BLaER1 (cell line): ENCODE data around the gene CDH22.

Experiments used
- H3K27ac ChIP-seq: shearing (Covaris generic); formaldehyde crosslinking; 2 replicates; pipeline ENCODE4 v1.8.1; 2022
- H3K27me3 ChIP-seq: shearing (Covaris generic); formaldehyde crosslinking; 2 replicates; pipeline ENCODE4 v1.8.1; 2022
- H3K36me3 ChIP-seq: shearing (Covaris generic); formaldehyde crosslinking; 2 replicates; pipeline ENCODE4 v1.8.1; 2022
- H3K4me1 ChIP-seq: shearing (Covaris generic); formaldehyde crosslinking; 2 replicates; pipeline ENCODE4 v1.8.1; 2022
- H3K4me2 ChIP-seq: shearing (Covaris generic); formaldehyde crosslinking; 2 replicates; pipeline ENCODE4 v1.8.1; 2022
- H3K4me3 ChIP-seq: shearing (Covaris generic); formaldehyde crosslinking; 2 replicates; pipeline ENCODE4 v1.8.1; 2022
- H3K9ac ChIP-seq: shearing (Covaris generic); formaldehyde crosslinking; 2 replicates; pipeline ENCODE4 v1.8.1; 2022
- H3K9me3 ChIP-seq: shearing (Covaris generic); formaldehyde crosslinking; 2 replicates; pipeline ENCODE4 v1.8.1; 2022
- H4K20me1 ChIP-seq: shearing (Covaris generic); formaldehyde crosslinking; 2 replicates; pipeline ENCODE4 v1.8.1; 2022
- Cebpa-rat ChIP-seq: shearing (Covaris generic); IDR thresholded peaks from 2 replicates; pipeline ENCODE4 v1.8.1; 2022

CDH22 gene

GRCh38 chr20:46325789-46326188 lies 17.5 kb upstream of the CDH22 start:
- H3K4me2 ChIP-seq: no peak overlapping the region
- no peaks in the 10 kb centered on the region for H3K27me3 ChIP-seq

DNA sequence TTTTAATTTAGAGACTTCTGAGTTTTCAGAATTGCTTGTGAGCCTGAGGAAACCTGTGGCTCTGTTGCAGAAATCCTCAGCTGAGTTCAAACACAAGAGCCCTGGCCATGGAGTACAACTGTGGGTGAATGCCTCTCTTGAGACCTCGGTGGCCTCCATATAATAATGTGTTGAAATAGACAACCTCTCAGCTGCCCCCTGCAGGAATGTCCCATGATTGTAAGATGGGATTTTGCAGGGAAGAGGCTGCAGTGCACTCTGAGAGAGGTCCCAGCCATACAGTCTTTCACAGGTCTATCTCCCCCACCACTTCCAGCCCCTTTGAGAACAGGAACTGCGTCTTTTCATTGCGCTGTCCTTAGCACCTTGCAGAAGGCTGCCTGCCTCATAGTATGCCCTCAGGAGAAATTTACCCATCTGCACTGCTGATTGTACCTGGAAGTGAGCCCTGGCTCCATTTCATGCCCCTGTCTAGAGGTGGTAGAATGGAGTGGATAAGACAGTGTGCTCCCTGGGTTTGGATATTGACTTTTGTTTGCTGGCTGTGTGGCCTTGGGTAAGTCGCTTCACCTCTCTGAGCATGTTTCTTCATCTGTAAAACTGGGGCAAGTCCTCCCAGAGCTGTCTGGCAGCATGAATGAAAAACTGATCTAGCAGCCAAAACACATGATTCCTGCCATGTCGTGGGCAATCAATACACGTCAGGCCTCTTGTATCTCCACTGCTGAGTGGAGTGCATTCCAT lies 16.8 kb upstream of the CDH22 start:
- no peak overlapping the region for H3K27ac ChIP-seq
- peaks cover 22% of the 10 kb centered on the region for H3K4me1 ChIP-seq
- TF ChIP-seq Cebpa-rat: no peak
- no peaks in the 10 kb centered on the region for H3K27me3 ChIP-seq
- no peaks in the 10 kb centered on the region for H3K9me3 ChIP-seq
- no peak overlapping the region for H3K9ac ChIP-seq
- H4K20me1 ChIP-seq: no peaks in the 10 kb centered on the region
- no peak overlapping the region for H3K4me3 ChIP-seq
- H3K36me3 ChIP-seq: no peaks in the 10 kb centered on the region
- H3K4me2 ChIP-seq: no peak overlapping the region

More at GRCh38 chr20:46325789-46326188, 17.5 kb upstream of the CDH22 start:
- no peaks in the 10 kb centered on the region for H3K36me3 ChIP-seq
- H3K9me3 ChIP-seq: no peaks in the 10 kb centered on the region
- no peak overlapping the region for H3K27ac ChIP-seq
- peaks cover 28% of the 10 kb centered on the region for H3K4me1 ChIP-seq
- no peak overlapping the region for H3K4me3 ChIP-seq
- no peak overlapping the region for H3K9ac ChIP-seq
- H4K20me1 ChIP-seq: no peaks in the 10 kb centered on the region
- no peak for TF ChIP-seq Cebpa-rat

- Histone ChIP-seq H3K27ac (no peak overlapping the region), H4K20me1 (no peaks in the 10 kb centered on the region; the same call in 1 of the 2 replicates), H3K36me3 (no peaks in the 10 kb centered on the region), H3K4me2 (no peak overlapping the region), H3K9ac (no peak overlapping the region), H3K9me3 (no peaks in the 10 kb centered on the region), H3K4me3 (no peak overlapping the region), H3K4me1 (peaks cover 14% of the 10 kb centered on the region), H3K27me3 (no peaks in the 10 kb centered on the region)
- TF ChIP-seq Cebpa-rat: no peak
Measured at GRCh38 chr20:46324379-46324778, 16.1 kb upstream of the CDH22 start.

- H3K27ac ChIP-seq: no peak overlapping the region
Measured at GRCh38 chr20:46323557-46323956, 15.3 kb upstream of the CDH22 start.

DNA sequence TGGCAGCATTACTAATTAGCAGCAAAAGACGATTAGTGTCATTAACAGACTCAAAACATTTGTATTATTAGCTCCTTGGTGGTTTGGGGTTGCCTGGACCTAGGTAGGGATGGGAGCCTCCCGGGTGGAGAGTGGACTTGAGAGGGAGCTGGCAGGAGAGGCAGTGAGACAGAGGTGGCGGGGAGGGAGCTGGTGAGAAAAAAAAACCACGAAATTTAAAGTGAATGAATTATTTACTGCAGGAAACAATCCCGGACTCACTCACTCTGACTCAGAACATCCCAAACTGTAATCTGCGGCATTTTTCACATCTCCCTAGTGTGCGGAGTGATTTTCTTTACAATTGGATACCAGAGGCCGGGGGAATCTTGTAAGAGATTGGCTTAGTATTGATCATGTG lies 14.3 kb upstream of the CDH22 start:
- Histone ChIP-seq H3K4me3 (no peak overlapping the region), H3K4me2 (no peak overlapping the region), H3K9me3 (no peaks in the 10 kb centered on the region), H3K4me1 (no peaks in the 10 kb centered on the region; the same call in 1 of the 2 replicates), H3K27ac (no peak overlapping the region), H3K36me3 (no peaks in the 10 kb centered on the region), H4K20me1 (no peaks in the 10 kb centered on the region; the same call in 1 of the 2 replicates), H3K9ac (no peak overlapping the region), H3K27me3 (peaks cover 2% of the 10 kb centered on the region; the same call in 1 of the 2 replicates)
- TF ChIP-seq Cebpa-rat: no peak

More at GRCh38 chr20:46323557-46323956, 15.3 kb upstream of the CDH22 start:
- Histone ChIP-seq H3K9ac (no peak overlapping the region), H3K36me3 (no peaks in the 10 kb centered on the region), H3K4me1 (peaks cover 6% of the 10 kb centered on the region), H3K27me3 (no peaks in the 10 kb centered on the region), H3K4me2 (no peak overlapping the region), H4K20me1 (no peaks in the 10 kb centered on the region; the same call in 1 of the 2 replicates), H3K4me3 (no peak overlapping the region), H3K9me3 (no peaks in the 10 kb centered on the region)
- no peak for TF ChIP-seq Cebpa-rat

DNA sequence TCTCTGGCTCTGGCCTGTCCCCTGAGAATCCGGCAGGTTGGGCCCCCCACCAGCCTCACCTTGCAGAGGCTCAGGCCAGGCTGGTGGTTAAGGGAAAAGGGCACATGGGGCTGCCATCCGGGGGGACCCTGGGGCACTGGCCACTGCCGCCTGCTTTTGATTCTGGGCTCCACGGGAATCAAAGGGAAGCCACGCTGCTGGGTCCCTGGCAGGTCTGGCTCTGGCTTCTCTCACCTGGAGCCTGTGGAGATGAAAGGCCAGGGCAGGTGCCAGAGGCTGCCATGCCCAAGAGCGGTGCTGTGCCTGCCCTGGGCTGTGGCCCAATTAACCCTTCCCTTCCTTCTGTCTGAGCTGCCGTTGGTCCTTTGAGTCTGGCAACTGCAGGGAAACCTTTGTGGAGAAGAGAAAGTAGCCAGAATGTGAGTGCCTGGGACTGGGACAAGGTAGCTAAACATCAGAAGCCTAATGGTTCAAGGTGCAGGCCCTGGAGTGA lies 9.4 kb upstream of the CDH22 start:
- H3K27me3 ChIP-seq: peaks cover 51% of the 10 kb centered on the region
- TF ChIP-seq Cebpa-rat: no peak

DNA sequence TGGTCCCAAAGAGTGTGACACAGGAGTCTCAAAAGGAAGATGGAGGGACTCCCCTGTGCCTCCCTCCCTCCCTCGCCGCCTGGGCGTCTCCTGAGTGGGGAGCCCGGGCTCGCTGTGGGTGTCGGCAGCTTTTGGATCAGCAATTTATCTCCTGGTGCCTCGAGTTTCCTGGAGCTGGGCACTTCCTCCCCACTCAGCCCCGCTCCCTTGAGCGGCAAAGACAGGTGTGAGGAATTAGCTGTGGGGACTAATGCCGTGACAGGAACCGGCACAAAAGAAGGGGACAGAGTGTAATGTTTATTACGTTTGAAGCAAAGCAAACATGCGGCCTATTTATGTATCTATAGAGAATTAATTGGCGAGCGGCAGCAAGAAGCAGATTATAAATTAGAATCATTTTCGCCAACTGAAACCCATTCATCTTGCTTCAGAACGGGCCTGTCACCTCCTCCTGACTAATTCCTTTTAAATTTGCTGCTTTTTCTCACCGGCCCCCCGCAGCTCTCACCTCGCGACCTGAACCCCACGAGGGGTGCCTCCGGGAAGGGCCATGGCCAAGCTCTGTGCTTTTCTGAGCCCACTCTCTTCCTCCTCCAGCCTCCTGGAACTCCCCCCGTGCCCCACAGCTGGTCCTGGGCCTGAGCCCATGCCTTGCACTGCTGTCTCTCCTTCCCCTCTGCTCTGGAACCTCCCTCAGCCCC lies 8.8 kb upstream of the CDH22 start:
- no peak overlapping the region for H3K9ac ChIP-seq
- H4K20me1 ChIP-seq: peaks cover 29% of the 10 kb centered on the region
- H3K36me3 ChIP-seq: no peaks in the 10 kb centered on the region
- H3K9me3 ChIP-seq: no peaks in the 10 kb centered on the region
- H3K27ac ChIP-seq: no peak overlapping the region
- no peak for TF ChIP-seq Cebpa-rat
- no peak overlapping the region for H3K4me2 ChIP-seq
- H3K4me3 ChIP-seq: no peak overlapping the region
- H3K27me3 ChIP-seq: peaks cover 57% of the 10 kb centered on the region
- peaks cover 5% of the 10 kb centered on the region; the same call in 1 of the 2 replicates for H3K4me1 ChIP-seq

More for the DNA sequence above, 9.4 kb upstream of the CDH22 start:
- Histone ChIP-seq H3K4me3 (no peak overlapping the region), H3K4me1 (peaks cover under 1% of the 10 kb centered on the region; the same call in 1 of the 2 replicates), H3K36me3 (no peaks in the 10 kb centered on the region), H3K4me2 (no peak overlapping the region), H3K9me3 (no peaks in the 10 kb centered on the region), H3K9ac (no peak overlapping the region), H3K27ac (no peak overlapping the region), H4K20me1 (peaks cover 25% of the 10 kb centered on the region)

- H4K20me1 ChIP-seq: peaks cover 46% of the 10 kb centered on the region
- TF ChIP-seq Cebpa-rat: no peak
- no peak overlapping the region for H3K27ac ChIP-seq
Measured at GRCh38 chr20:46315311-46315710, 7.0 kb upstream of the CDH22 start.

GRCh38 chr20:46312945-46313861 lies 4.9 kb upstream of the CDH22 start:
- H3K36me3 ChIP-seq: no peaks in the 10 kb centered on the region
- H3K4me2 ChIP-seq: peak overlapping the region; percentile 51; the same call in 1 of the 2 replicates
- H3K4me1 ChIP-seq: peaks cover 5% of the 10 kb centered on the region; the same call in 1 of the 2 replicates
- peaks cover 97% of the 10 kb centered on the region for H3K27me3 ChIP-seq
- H3K4me3 ChIP-seq: no peak overlapping the region
- no peak overlapping the region for H3K9ac ChIP-seq
- no peak for TF ChIP-seq Cebpa-rat
- H4K20me1 ChIP-seq: peaks cover 66% of the 10 kb centered on the region
- no peaks in the 10 kb centered on the region for H3K9me3 ChIP-seq
- H3K27ac ChIP-seq: no peak overlapping the region

More at GRCh38 chr20:46315311-46315710, 7.0 kb upstream of the CDH22 start:
- H3K36me3 ChIP-seq: no peaks in the 10 kb centered on the region
- no peak overlapping the region for H3K4me3 ChIP-seq
- peaks cover 76% of the 10 kb centered on the region for H3K27me3 ChIP-seq
- H3K9me3 ChIP-seq: no peaks in the 10 kb centered on the region
- H3K4me2 ChIP-seq: no peak overlapping the region
- H3K4me1 ChIP-seq: peaks cover 5% of the 10 kb centered on the region; the same call in 1 of the 2 replicates
- no peak overlapping the region for H3K9ac ChIP-seq
